Activated T-helper 1 cell treated with anti-CD3 and anti-CD28 coated beads, Interleukin-12 subunit alpha, Interleukin-12 subunit beta, Interleukin-2, Interleukin-4 antibody, amounts not matched to agents 30 ng/mL and 10 ng/mL and 1 ng/mL, durations not matched to agents 14 hours and 24 hours and 36 hours (primary cell): ENCODE measurements around the gene ANAPC2. TPM values are rescaled to one million over a fixed set of nuclear protein-coding genes. Genes with fewer than 3 reads are reported as not detected.

Source experiments
- DNase-seq: peaks from one replicate; pipeline ENCODE4 v3.0.0; 2021; ENCODE audit warnings: low spot score
- H3K27ac Mint-ChIP-seq: one replicate; pipeline ENCODE4 v1.8.0; 2021; ENCODE audit warnings: mild to moderate bottlenecking, mixed read lengths
- H3K27me3 Mint-ChIP-seq: one replicate; pipeline ENCODE4 v1.8.0; 2022; ENCODE audit warnings: mild to moderate bottlenecking, moderate library complexity, mixed read lengths; ENCODE audit not compliant: insufficient read depth
- H3K36me3 Mint-ChIP-seq: one replicate; pipeline ENCODE4 v1.8.0; 2021; ENCODE audit warnings: low read depth, mixed read lengths
- H3K4me1 Mint-ChIP-seq: one replicate; pipeline ENCODE4 v1.8.0; 2021; ENCODE audit warnings: low read depth, mixed read lengths
- H3K4me3 Mint-ChIP-seq: one replicate; pipeline ENCODE4 v1.8.0; 2021; ENCODE audit warnings: mild to moderate bottlenecking, moderate library complexity, mixed read lengths
- H3K9me3 Mint-ChIP-seq: one replicate; pipeline ENCODE4 v1.8.0; 2021; ENCODE audit warnings: mixed read lengths
- intact Hi-C: fragments of 100-400 bp; cut with micrococcal nuclease; formaldehyde crosslinking; loops from one replicate; pipeline ENCODE4 v1.15.1; 2024
- total RNA-seq: library from RNA; stranded (reverse); gene quantifications from 2 replicates; pipeline ENCODE4 v1.2.3, GENCODE V29; 2022

The ANAPC2 gene
- total RNA-seq, 1 donor from 2014 or later: 63.6 TPM

DNA sequence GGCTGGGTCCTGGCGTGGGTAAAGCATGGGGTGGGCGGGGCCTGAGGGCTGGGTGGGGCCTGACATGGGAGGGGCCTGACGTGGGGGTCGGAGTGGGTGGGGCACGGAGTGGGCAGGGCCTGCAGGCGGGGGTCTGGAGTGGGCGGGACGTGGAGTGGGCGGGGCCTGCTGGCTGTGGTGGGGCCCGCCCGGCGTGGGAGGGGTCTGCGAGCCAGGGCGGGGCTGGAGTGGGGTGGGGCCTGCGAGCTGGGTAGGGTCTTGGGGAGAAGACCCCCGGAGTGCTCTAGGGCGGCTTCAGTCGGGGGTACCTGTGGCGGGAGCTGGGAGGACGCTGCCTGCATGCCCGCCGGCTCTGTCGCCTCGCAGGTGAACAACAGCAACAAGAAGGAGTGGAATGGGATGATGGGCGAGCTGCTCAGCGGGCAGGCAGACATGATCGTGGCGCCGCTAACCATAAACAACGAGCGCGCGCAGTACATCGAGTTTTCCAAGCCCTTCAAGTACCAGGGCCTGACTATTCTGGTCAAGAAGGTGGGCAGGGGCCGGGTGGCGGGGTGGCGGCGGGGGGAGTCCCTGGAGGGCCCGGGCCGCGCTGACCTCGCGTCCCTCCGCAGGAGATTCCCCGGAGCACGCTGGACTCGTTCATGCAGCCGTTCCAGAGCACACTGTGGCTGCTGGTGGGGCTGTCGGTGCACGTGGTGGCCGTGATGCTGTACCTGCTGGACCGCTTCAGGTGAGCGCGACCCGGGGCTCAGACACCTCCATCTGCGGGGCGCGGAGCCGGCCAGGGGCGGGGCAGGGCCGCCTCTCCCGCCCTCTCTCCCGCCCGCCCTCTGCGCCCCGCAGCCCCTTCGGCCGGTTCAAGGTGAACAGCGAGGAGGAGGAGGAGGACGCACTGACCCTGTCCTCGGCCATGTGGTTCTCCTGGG, 26.5 kb downstream of the ANAPC2 start:
- H3K4me3 Mint-ChIP-seq: no peak overlapping the region
- no peaks in the 10 kb centered on the region for H3K9me3 Mint-ChIP-seq
- H3K27ac Mint-ChIP-seq: no peak overlapping the region
- intact Hi-C loops: loop anchor here (5.0 kb wide), 1 partner anchor 35 kb away; no protein-coding TSS in a partner anchor
- no peaks in the 10 kb centered on the region for H3K4me1 Mint-ChIP-seq
- no peaks in the 10 kb centered on the region for H3K36me3 Mint-ChIP-seq
- no peak for DNase-seq
- peaks cover 33% of the 10 kb centered on the region for H3K27me3 Mint-ChIP-seq

DNA sequence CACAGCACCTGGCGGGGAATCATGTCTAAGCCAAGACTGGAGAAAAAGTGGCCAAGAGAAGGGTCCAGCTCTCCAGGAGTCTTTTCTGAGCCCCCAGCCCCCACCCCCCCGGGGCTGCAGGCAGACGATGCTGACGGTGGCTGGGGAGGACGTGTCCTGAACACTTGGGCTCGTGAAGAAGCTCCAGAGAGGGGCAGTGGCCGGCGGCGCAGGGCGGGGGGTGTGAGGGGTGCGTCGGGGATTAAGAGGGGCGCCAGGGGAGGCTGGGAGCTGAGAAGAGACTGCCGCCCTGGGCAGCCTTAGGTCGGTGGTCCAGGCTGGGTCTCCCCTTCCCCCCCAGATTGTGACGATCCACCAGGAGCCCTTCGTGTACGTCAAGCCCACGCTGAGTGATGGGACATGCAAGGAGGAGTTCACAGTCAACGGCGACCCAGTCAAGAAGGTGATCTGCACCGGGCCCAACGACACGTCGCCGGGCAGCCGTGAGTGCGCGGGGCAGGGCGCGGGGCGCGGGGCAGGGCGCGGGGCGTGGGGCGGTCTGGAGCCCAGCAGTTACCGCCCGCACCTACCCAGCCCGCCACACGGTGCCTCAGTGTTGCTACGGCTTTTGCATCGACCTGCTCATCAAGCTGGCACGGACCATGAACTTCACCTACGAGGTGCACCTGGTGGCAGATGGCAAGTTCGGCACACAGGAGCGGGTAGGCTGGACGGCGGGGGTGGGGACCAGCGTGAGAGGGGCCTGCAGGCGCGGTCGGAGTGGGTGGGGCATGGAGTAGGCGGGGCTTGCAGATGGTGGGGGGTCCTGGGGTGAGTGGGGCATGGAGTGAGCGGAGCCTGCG, 27.4 kb downstream of the ANAPC2 start:
- H3K36me3 Mint-ChIP-seq: no peaks in the 10 kb centered on the region
- intact Hi-C loops: loop anchor here (5.0 kb wide), 1 partner anchor 34 kb away; no protein-coding TSS in a partner anchor
- H3K4me1 Mint-ChIP-seq: no peaks in the 10 kb centered on the region
- no peak overlapping the region for H3K27ac Mint-ChIP-seq
- H3K4me3 Mint-ChIP-seq: no peak overlapping the region
- peaks cover 30% of the 10 kb centered on the region for H3K27me3 Mint-ChIP-seq
- DNase-seq: no peak
- no peaks in the 10 kb centered on the region for H3K9me3 Mint-ChIP-seq

DNA sequence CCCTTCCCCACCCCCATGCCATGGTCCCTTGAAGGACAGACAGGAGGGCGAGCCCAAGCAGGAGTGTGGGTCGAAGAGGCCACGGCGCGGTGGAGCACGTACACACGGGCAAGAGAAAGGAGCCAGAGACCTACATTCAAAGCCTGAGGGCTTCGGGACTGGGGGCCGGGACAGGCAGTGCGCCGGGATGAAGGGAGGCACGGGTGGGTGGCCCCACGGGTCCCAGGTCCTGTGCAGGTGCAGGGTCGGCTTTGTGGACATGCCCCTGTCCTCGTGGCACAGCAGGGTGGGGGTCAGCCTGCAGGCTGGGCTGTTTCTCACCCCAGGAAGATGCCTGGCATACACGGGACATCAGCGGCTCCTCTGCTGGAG, 28.3 kb downstream of the ANAPC2 start:
- DNase-seq: no peak
- intact Hi-C loops: loop anchor here (5.0 kb wide), 1 partner anchor 33 kb away; no protein-coding TSS in a partner anchor
- H3K9me3 Mint-ChIP-seq: no peaks in the 10 kb centered on the region
- no peaks in the 10 kb centered on the region for H3K4me1 Mint-ChIP-seq
- H3K4me3 Mint-ChIP-seq: no peak overlapping the region
- peaks cover 30% of the 10 kb centered on the region for H3K27me3 Mint-ChIP-seq
- H3K27ac Mint-ChIP-seq: no peak overlapping the region
- no peaks in the 10 kb centered on the region for H3K36me3 Mint-ChIP-seq

DNA sequence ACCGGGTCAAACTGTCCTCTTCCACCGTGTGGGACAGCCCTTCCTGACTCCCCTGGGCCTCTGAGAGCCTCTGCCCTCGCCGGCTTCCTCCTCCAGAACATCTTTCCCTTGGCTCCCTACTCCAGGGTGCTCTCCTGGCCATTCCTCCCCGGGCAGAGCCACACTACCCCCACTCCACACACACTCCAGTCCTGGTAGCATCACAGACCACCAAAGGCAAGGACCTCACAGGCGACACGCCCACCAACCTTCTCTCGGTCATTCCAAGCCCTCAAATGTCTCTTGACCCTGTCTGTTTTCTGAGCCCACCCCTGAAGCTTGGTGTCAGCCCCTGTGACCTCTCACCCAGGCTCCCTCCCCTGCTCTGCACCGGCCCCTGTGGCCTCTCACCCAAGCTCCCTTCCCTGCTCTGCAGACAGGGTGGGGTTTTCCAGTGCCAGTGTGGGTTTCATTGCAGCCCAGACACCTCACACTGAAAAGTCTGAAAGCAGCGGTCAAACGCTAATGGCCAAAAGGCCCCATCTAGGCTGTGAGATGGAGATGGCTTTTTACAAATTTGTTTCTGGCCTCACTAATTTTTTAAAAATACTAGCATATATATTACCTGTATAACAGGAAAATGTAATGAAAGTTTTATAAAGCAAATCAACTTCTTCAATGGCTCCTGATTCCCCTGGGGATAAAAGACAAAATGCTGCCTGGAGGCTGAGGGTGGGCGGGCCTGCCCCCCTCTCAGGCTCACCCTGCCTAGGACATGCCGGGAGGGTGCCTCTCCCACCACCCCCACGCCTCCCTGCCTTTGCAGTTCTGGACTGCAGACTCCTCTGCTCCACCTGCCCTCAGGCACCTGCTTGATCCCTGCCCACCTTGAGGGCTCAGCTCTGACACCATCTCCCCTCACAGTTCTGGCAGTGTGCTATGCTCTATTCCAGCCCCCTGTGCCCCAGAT, 29.0 kb downstream of the ANAPC2 start:
- DNase-seq: no peak
- peaks cover 27% of the 10 kb centered on the region for H3K27me3 Mint-ChIP-seq
- H3K9me3 Mint-ChIP-seq: no peaks in the 10 kb centered on the region
- no peak overlapping the region for H3K4me3 Mint-ChIP-seq
- intact Hi-C loops: loop anchor here (5.0 to 10.0 kb wide), 2 partner anchors 32 to 135 kb away; partner anchors contain the start of gene ABCA2
- no peak overlapping the region for H3K27ac Mint-ChIP-seq
- no peaks in the 10 kb centered on the region for H3K4me1 Mint-ChIP-seq
- no peaks in the 10 kb centered on the region for H3K36me3 Mint-ChIP-seq

DNA sequence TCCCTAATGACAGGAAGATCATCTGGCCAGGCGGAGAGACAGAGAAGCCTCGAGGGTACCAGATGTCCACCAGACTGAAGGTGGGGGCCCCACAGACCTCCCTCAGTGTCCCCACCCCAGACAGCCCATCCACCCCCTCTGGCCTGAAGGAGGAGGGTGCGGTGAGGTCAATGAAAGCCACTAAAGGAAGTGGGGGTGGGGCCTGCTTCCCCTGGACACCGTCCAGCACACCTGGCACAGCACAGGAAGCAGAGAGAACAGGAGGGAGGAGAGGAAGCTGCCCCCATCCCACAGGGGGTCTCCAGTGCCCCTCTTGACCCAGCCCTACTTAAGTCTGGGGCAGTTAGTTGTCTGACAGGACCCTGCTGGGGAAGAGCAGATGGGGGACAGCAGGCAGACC, 29.7 kb downstream of the ANAPC2 start:
- no peaks in the 10 kb centered on the region for H3K36me3 Mint-ChIP-seq
- H3K9me3 Mint-ChIP-seq: no peaks in the 10 kb centered on the region
- H3K4me1 Mint-ChIP-seq: no peaks in the 10 kb centered on the region
- intact Hi-C loops: loop anchor here (10.0 kb wide), 1 partner anchor 134 kb away; the partner anchor contains the start of gene ABCA2
- peaks cover 27% of the 10 kb centered on the region for H3K27me3 Mint-ChIP-seq
- no peak overlapping the region for H3K4me3 Mint-ChIP-seq
- DNase-seq: no peak
- H3K27ac Mint-ChIP-seq: no peak overlapping the region

DNA sequence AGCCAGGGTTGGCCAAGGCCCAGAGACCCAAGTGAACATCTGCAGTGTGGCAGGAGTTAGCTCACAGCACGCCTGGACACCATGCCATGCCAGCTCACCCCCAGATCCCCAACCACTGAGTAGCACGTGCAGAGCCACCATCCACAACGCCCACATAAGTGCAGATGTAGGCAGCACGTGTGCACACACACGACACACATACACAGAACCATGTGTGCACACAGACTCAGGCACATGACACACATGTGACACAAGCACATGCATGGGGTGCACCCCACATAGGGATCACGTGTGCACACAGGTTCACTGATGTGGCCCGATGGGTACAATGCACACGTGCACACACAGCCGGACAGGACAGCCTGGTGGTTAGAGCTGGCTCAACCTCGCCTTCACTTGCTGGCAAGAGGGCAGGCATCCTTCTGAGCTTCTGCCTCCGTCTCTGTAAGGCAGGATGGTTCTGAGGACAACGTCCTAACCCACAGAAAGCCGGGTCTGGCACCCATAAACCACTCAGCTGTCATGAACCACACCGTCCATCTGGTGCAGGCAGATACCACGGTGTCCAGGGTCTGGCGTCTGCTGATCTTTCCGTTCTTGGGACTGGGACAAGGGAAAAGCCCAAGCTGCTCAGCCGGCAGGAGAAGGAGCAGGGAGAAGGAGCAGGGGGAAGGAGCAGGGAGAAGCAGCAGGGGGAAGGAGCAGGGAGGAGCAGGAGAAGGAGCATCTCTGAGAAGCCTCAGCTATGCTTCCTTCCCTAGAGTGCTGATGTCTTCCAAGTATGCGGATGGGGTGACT, 30.5 kb downstream of the ANAPC2 start:
- Mint-ChIP-seq H3K27ac (no peak overlapping the region), H3K4me3 (no peak overlapping the region), H3K27me3 (peaks cover 27% of the 10 kb centered on the region), H3K36me3 (no peaks in the 10 kb centered on the region), H3K9me3 (no peaks in the 10 kb centered on the region), H3K4me1 (no peaks in the 10 kb centered on the region)
- DNase-seq: no peak
- intact Hi-C loops: loop anchor here (1.0 to 10.0 kb wide), 7 partner anchors 19 to 309 kb away; partner anchors contain the start of genes ABCA2, ANAPC2, GRIN1 and NSMF

DNA sequence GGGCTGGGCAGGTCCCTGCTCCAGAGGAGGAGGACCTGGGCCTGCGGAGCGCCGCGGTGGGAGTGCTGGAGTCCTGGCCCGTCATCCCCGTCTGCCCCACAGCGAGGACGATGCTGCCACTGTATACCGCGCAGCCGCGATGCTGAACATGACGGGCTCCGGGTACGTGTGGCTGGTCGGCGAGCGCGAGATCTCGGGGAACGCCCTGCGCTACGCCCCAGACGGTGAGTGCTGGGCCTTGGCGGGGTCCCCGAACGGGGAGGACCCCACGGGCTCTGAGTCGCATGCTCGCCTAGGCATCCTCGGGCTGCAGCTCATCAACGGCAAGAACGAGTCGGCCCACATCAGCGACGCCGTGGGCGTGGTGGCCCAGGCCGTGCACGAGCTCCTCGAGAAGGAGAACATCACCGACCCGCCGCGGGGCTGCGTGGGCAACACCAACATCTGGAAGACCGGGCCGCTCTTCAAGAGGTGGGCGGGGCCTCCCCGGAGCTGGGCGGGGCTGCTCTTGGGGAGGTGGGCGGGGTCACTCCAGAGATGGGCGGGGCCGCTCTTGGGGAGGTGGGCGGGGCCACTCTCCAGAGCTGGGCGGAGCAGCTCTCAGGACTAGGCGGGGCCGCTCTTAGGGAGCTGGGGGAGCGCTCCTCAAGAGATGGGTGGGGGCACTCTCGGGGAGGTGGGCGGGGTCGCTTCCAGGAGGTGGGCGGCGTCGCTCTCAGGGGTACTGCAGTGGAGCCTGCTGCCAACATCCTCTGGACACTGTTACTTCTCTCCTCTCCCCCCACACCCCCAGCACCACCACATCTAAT, 31.6 kb downstream of the ANAPC2 start:
- peak; percentile 43 for DNase-seq
- no peak overlapping the region for H3K27ac Mint-ChIP-seq
- H3K4me1 Mint-ChIP-seq: no peaks in the 10 kb centered on the region
- H3K9me3 Mint-ChIP-seq: no peaks in the 10 kb centered on the region
- peaks cover 26% of the 10 kb centered on the region for H3K27me3 Mint-ChIP-seq
- intact Hi-C loops: loop anchor here (1.0 to 10.0 kb wide), 7 partner anchors 18 to 307 kb away; partner anchors contain the start of genes ABCA2, ANAPC2, GRIN1 and NSMF
- no peaks in the 10 kb centered on the region for H3K36me3 Mint-ChIP-seq
- peak overlapping the region; percentile 21 for H3K4me3 Mint-ChIP-seq

DNA sequence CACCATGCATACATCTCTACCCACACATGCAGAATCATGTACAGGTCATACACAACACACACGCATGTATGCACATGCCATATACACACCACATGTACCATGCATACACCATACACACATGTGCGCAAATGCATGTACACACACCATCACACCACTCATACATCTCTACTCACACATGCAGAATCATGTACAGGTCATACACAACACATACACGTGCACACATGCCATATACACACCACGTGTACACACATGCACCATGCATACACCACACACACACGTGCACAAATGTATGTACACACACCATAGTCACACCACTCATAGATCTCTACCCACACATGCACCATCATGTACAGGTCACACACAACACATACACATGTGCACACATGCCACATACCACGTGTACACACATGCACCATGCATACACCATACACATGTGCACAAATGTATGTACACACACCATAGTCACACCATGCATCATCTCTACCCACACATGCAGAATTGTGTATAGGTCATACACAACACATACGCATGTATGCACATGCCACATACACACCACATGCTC, 35.4 kb downstream of the ANAPC2 start:
- no peaks in the 10 kb centered on the region for H3K36me3 Mint-ChIP-seq
- intact Hi-C loops: loop anchor here (5.0 to 10.0 kb wide), 2 partner anchors 128 to 399 kb away; partner anchors contain the start of genes ABCA2, MRPL41 and PNPLA7

DNA sequence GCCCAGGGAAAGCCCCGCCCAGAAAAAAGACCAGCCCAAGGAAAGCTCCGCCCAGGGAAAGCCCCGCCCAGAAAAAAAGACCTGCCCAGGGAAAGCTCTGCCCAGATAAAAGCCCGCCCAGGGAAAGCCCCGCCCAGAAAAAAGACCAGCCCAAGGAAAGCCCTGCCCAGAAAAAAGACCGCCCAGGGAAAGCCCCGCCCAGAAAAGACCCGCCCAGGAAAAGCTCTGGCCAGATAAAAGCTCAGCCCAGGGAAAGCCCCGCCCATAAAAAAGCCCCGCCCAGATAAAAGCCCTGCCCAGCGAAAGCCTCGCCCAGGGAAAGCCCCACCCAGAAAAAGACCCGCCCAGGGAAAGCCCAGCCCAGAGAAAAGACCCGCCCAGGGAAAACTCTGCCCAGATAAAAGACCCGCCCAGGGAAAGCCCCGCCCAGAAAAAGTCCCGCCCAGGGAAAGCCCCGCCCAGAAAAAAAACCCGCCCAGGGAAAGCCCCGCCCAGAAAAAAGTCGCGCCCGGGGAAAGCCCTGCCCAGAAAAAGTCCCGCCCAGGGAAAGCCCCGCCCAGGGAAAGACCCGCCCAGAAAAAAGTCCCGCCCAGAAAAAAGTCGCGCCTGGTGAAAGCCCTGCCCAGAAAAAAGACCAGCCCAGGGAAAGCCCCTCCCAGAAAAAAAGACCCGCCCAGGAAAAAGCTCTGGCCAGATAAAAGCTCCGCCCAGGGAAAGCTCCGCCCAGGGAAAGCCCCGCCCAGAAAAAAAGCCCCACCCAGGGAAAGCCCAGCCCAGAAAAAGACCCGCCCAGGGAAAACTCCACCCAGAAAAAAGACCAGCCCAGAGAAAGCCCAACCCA, 37.5 kb downstream of the ANAPC2 start:
- H3K9me3 Mint-ChIP-seq: no peaks in the 10 kb centered on the region
- H3K36me3 Mint-ChIP-seq: no peaks in the 10 kb centered on the region
- intact Hi-C loops: loop anchor here (1.0 to 10.0 kb wide), 7 partner anchors 49 to 401 kb away; partner anchors contain the start of genes ABCA2, MRPL41, NDOR1 and PAXX
- H3K4me3 Mint-ChIP-seq: no peak overlapping the region
- DNase-seq: peak; percentile 60
- H3K27ac Mint-ChIP-seq: no peak overlapping the region
- H3K27me3 Mint-ChIP-seq: peaks cover 2% of the 10 kb centered on the region
- H3K4me1 Mint-ChIP-seq: peaks cover 4% of the 10 kb centered on the region

More for the DNA sequence above, 35.4 kb downstream of the ANAPC2 start:
- Mint-ChIP-seq H3K27me3 (peaks cover 4% of the 10 kb centered on the region), H3K9me3 (no peaks in the 10 kb centered on the region), H3K27ac (no peak overlapping the region), H3K4me1 (peaks cover 4% of the 10 kb centered on the region), H3K4me3 (no peak overlapping the region)
- DNase-seq: no peak
